Thyroid gland (tissue), 4 donors: ENCODE measurements around the gene DNAH3. TPM values are rescaled to one million over a fixed set of nuclear protein-coding genes. Genes with fewer than 3 reads are reported as not detected.

Source experiments
- DNase-seq, 2 donors: peaks; one replicate each; pipeline ENCODE4 v3.0.0-alpha.2; 2019
- H3K27ac ChIP-seq, 3 donors: fragments of 200-600 bp; sonication (generic); 1 replicate in 2 of 3; 2 replicates in 1 of 3; pipeline ENCODE4 v1.5.1; 2016 to 2019; ENCODE audit warnings: mild to moderate bottlenecking in 1 of 3, moderate library complexity in 1 of 3
- H3K27me3 ChIP-seq: fragments of 200-600 bp; sonication (generic); one replicate; pipeline ENCODE4 v1.5.1; 2019
- H3K36me3 ChIP-seq, 2 donors: fragments of 200-600 bp; sonication (generic); one replicate each; pipeline ENCODE4 v1.5.1; 2016 to 2019
- H3K4me1 ChIP-seq, 2 donors: fragments of 200-600 bp; sonication (generic); one replicate each; pipeline ENCODE4 v1.5.1; 2017 to 2019
- H3K4me3 ChIP-seq, 3 donors: fragments of 200-600 bp; sonication (generic); replicated peaks in 1 of 3; 1 replicate in 2 of 3; 2 replicates in 1 of 3; pipeline ENCODE4 v1.5.1; 2016; ENCODE audit warnings: mild to moderate bottlenecking in 1 of 3
- H3K9me3 ChIP-seq: fragments of 200-600 bp; sonication (generic); one replicate; pipeline ENCODE4 v1.5.1; 2017
- CTCF ChIP-seq, 6 experiments: fragments of 200-600 bp in 3 of 6; fragments of 450-650 bp in 3 of 6; sonication (generic) in 3 of 6; IDR thresholded peaks; one replicate each; pipeline ENCODE4 v1.5.1; 2016 to 2019; ENCODE audit warnings: antibody characterized with exemption in 6 of 6, mild to moderate bottlenecking in 2 of 6, inconsistent platforms in 1 of 6, moderate library complexity in 1 of 6
- POLR2A ChIP-seq, 2 donors: fragments of 450-650 bp; IDR thresholded peaks; one replicate each; pipeline ENCODE4 v1.6.1; 2017; ENCODE audit warnings: antibody characterized with exemption in 2 of 2, mild to moderate bottlenecking in 2 of 2, moderate library complexity in 1 of 2
- WGBS, 2 donors: methylation state at CpG; one replicate each; pipeline ENCODE4 v1.1.5; 2017; 5-methylcytosine and 5-hydroxymethylcytosine counted together
- intact Hi-C: fragments of 100-400 bp; cut with DNase I; formaldehyde crosslinking; loops from one replicate; pipeline ENCODE4 v1.15.1; 2023
- total RNA-seq, 4 donors: library from RNA; depleted of rRNA; stranded (reverse); fragments of >200 nt; gene quantifications; one replicate each; pipeline ENCODE4 v1.2.3, GENCODE V29; 2016

Gene DNAH3
- total RNA-seq, 4 donors from 2014 or later: 0.15 TPM; not detected in 3

- Histone ChIP-seq H3K9me3 (no peaks in the 10 kb centered on the region), H3K4me1 (peaks cover 19 to 63% of the 10 kb centered on the region in 2 donors), H3K36me3 (no peaks in the 10 kb centered on the region), H3K4me3 (no peak overlapping the region), H3K27ac (peak overlapping the region; percentile 21 to 64 (median 50)), H3K27me3 (no peaks in the 10 kb centered on the region)
- WGBS, 2 donors: 76 to 86% methylated on average over 4 of the region's 4 CpGs
- intact Hi-C loops: loop anchor here (10.0 kb wide), 1 partner anchor 52 kb away; no protein-coding TSS in a partner anchor
- TF ChIP-seq POLR2A (IDR thresholded peaks at IDR 0.05) (no peak), CTCF (IDR thresholded peaks at IDR 0.05) (no peak)
- DNase-seq: no peak
Measured at GRCh38 chr16:20906341-20907255, 244.0 kb downstream of the DNAH3 start.

GRCh38 chr16:20905576-20905975 is 245.1 kb downstream of the DNAH3 start:
- no peak overlapping the region for H3K4me3 ChIP-seq
- peak overlapping the region in 2 of 3 donors; percentile 50 to 64 for H3K27ac ChIP-seq
- no peaks in the 10 kb centered on the region for H3K36me3 ChIP-seq
- TF ChIP-seq CTCF (IDR thresholded peaks at IDR 0.05): no peak
- TF ChIP-seq POLR2A (IDR thresholded peaks at IDR 0.05): no peak
- intact Hi-C loops: loop anchor here (10.0 kb wide), 1 partner anchor 51 kb away; no protein-coding TSS in a partner anchor
- H3K9me3 ChIP-seq: no peaks in the 10 kb centered on the region
- DNase-seq: no peak
- no peaks in the 10 kb centered on the region for H3K27me3 ChIP-seq
- 77 to 83% methylated on average over 3 of the region's 3 CpGs for WGBS, 2 donors
- H3K4me1 ChIP-seq: peaks cover 23 to 54% of the 10 kb centered on the region in 2 donors

- Histone ChIP-seq H3K4me3 (no peak overlapping the region), H3K9me3 (no peaks in the 10 kb centered on the region), H3K27me3 (no peaks in the 10 kb centered on the region), H3K36me3 (no peaks in the 10 kb centered on the region), H3K27ac (peak overlapping the region in 2 of 3 donors; percentile 46 to 64), H3K4me1 (peaks cover 23 to 53% of the 10 kb centered on the region in 2 donors)
- TF ChIP-seq POLR2A (IDR thresholded peaks at IDR 0.05) (no peak), CTCF (IDR thresholded peaks at IDR 0.05) (no peak)
- no peak for DNase-seq
- WGBS, 2 donors: 53 to 63% methylated on average over 3 of the region's 3 CpGs
- intact Hi-C loops: loop anchor here (10.0 kb wide), 1 partner anchor 50 kb away; no protein-coding TSS in a partner anchor
Measured at GRCh38 chr16:20904507-20905081, 246.1 kb downstream of the DNAH3 start.

GRCh38 chr16:20903899-20904506 is 246.6 kb downstream of the DNAH3 start:
- Histone ChIP-seq H3K27ac (peak overlapping the region in 2 of 3 donors; percentile 46 to 56), H3K4me1 (peaks cover 23 to 58% of the 10 kb centered on the region in 2 donors), H3K27me3 (no peaks in the 10 kb centered on the region), H3K4me3 (no peak overlapping the region), H3K36me3 (no peaks in the 10 kb centered on the region), H3K9me3 (no peaks in the 10 kb centered on the region)
- intact Hi-C loops: loop anchor here (10.0 kb wide), 1 partner anchor 49 kb away; no protein-coding TSS in a partner anchor
- 74 to 76% methylated on average over 5 of the region's 5 CpGs for WGBS, 2 donors
- DNase-seq: no peak
- TF ChIP-seq CTCF (IDR thresholded peaks at IDR 0.05) (no peak), POLR2A (IDR thresholded peaks at IDR 0.05) (no peak)
